Adrenal gland (tissue), 12 donors: ENCODE results near the gene LYPD6. TPM values are rescaled to one million over a fixed set of nuclear protein-coding genes. Genes with fewer than 3 reads are reported as not detected.
"Not testable (repeated sequence)": the region's sequence is repeated elsewhere in the genome, so short reads cannot be mapped to it uniquely, and the experiment has no call there.

Experiments
- DNase-seq, 7 donors: peaks; one replicate each; pipeline ENCODE4 v3.0.0-alpha.2; 2019 to 2020
- H3K27ac ChIP-seq, 5 donors: fragments of 200-600 bp; sonication (generic) in 4 of 5; 1 replicate in 3 of 5; 2 replicates in 2 of 5; pipeline versions ENCODE4 v1.5.1 to v1.8.0; 2016 to 2020; ENCODE audit warnings: mild to moderate bottlenecking in 1 of 5
- H3K27me3 ChIP-seq: fragments of 200-600 bp; 2 replicates; pipeline ENCODE4 v1.8.0; 2021
- H3K36me3 ChIP-seq, 2 donors: fragments of 200-600 bp; replicated peaks in 1 of 2; 1 replicate in 1 of 2; 2 replicates in 1 of 2; pipeline versions ENCODE4 v1.5.1 to v1.8.0; 2018 to 2022
- H3K4me1 ChIP-seq, 2 donors: fragments of 200-600 bp; replicated peaks in 1 of 2; 1 replicate in 1 of 2; 2 replicates in 1 of 2; pipeline versions ENCODE4 v1.5.1 to v1.8.0; 2018 to 2021
- H3K4me3 ChIP-seq, 4 donors: fragments of 200-600 bp; sonication (generic) in 3 of 4; one replicate each; pipeline ENCODE4 v1.5.1; 2016 to 2018
- H3K9me3 ChIP-seq, 3 donors: fragments of 200-600 bp; sonication (generic) in 1 of 3; replicated peaks in 1 of 3; 1 replicate in 2 of 3; 2 replicates in 1 of 3; pipeline versions ENCODE4 v1.5.1 to v1.8.0; 2016 to 2021
- CTCF ChIP-seq, 6 experiments: fragments of 450-650 bp in 4 of 6; fragments of 200-600 bp in 2 of 6; sonication (generic) in 1 of 6; IDR thresholded peaks; 1 replicate in 5 of 6; 2 replicates in 1 of 6; pipeline versions ENCODE4 v1.5.1 to v1.8.0; 2016 to 2021; ENCODE audit warnings: antibody characterized with exemption in 6 of 6, mild to moderate bottlenecking in 2 of 6, moderate library complexity in 1 of 6
- POLR2A ChIP-seq, 2 donors: fragments of 450-650 bp; IDR thresholded peaks; one replicate each; pipeline ENCODE4 v1.6.1; 2017; ENCODE audit warnings: antibody characterized with exemption in 2 of 2, mild to moderate bottlenecking in 2 of 2, moderate library complexity in 1 of 2
- WGBS, 4 donors: extraction: QIAGEN DNeasy Blood & Tissue Kit in 2 of 4; methylation state at CpG; one replicate each; pipeline versions ENCODE4 v1.1.5 to v1.1.7; 2013 to 2017; 5-methylcytosine and 5-hydroxymethylcytosine counted together
- intact Hi-C, 2 donors: fragments of 100-400 bp; cut with DNase I; formaldehyde crosslinking; loops; one replicate each; pipeline versions ENCODE4 v1.14.1 to v1.15.0; 2022 to 2023
- polyA plus RNA-seq, 3 donors: library from polyadenylated mRNA; stranded (reverse); fragments of 200-250 nt in 2 of 3; fragments of 350-450 nt in 1 of 3; fragmentation: Illumina TruSeq in 1 of 3; extraction: RNeasy Lipid Tissue Mini Kit (QIAGEN cat#74804) in 1 of 3; gene quantifications; one replicate each; pipeline ENCODE4 v1.2.3, GENCODE V29; 2013 to 2014
- total RNA-seq, 9 donors: library from RNA; depleted of rRNA in 4 of 9; stranded (reverse); fragments of >200 nt in 4 of 9; fragments of 120-200 nt in 1 of 9; fragmentation: NEBNext Ultra II Directional in 1 of 9; extraction: Animal tissue kit (Norgen Biotek cat#: 25700) in 1 of 9; gene quantifications; one replicate each; pipeline versions ENCODE4 v1.1.0 to v1.2.4, GENCODE V29; 2013 to 2023
- donor health status: healthy with polysubstance abuse.
- donor health status: Bipolar disorder and iron deficiency.
- donor health status: DM: yes; HTN: yes; CAD: no.
- donor health status: DM: no; HTN: no; CAD: no.
- donor health status: DM: no; HTN: no; CAD: no.
- donor health status: DM: yes; HTN: yes; CAD: no.

LYPD6 gene
- total and polyA plus RNA-seq, 12 donors, result 0.06 to 1.2 (median 0.16) TPM; not detected in 4

DNA sequence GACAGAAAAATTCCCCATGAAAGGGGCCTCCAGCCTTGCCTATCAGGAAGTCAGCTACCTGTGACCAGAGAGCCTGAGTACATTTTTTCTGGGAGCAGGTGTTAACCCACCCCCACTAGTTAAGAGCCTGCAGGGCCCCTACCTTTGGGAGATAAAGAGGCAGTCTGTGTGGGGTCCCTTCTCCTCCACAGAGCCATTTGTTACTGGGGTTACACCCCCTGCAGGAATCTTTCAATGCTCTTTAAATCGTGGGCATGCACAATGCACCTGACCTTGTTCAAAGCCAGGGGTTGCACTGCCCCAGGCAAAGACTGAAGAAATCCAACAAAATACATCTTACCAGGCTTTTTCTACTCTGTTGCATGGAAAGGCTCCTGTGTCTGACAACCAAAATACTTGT lies 15.7 kb upstream of the LYPD6 start:
- Histone ChIP-seq H3K4me1 (no peaks in the 10 kb centered on the region), H3K27ac (no peak overlapping the region), H3K27me3 (peaks cover 4% of the 10 kb centered on the region), H3K4me3 (no peak overlapping the region), H3K9me3 (no peaks in the 10 kb centered on the region), H3K36me3 (no peaks in the 10 kb centered on the region)
- 10 to 38% (median 32%) methylated on average over 1 of the region's 1 CpG for WGBS, 4 donors
- no peak for TF ChIP-seq CTCF (IDR thresholded peaks at IDR 0.05)
- no peak for TF ChIP-seq POLR2A (IDR thresholded peaks at IDR 0.05)
- DNase-seq, result no peak
- intact Hi-C loops, result loop anchor here in 1 of 2 donors (10.0 kb wide), 1 partner anchor 300 kb away; no protein-coding TSS in a partner anchor

- TF ChIP-seq POLR2A (IDR thresholded peaks at IDR 0.05) (no peak), CTCF (IDR thresholded peaks at IDR 0.05) (no peak)
- Histone ChIP-seq H3K9me3 (no peaks in the 10 kb centered on the region), H3K4me3 (no peak overlapping the region), H3K4me1 (no peaks in the 10 kb centered on the region), H3K27ac (no peak overlapping the region), H3K36me3 (no peaks in the 10 kb centered on the region), H3K27me3 (peaks cover 8% of the 10 kb centered on the region)
- intact Hi-C loops, result loop anchor here in 1 of 2 donors (10.0 kb wide), 1 partner anchor 301 kb away; no protein-coding TSS in a partner anchor
- DNase-seq, result no peak
- 71 to 82% (median 76%) methylated on average over 3 of the region's 3 CpGs for WGBS, 4 donors
Measured at GRCh38 chr2:149315461-149315860, 14.9 kb upstream of the LYPD6 start.

- not testable (repeated sequence) for H3K27me3 ChIP-seq, H3K9me3 ChIP-seq, H3K36me3 ChIP-seq, DNase-seq, H3K27ac ChIP-seq, H3K4me3 ChIP-seq, H3K4me1 ChIP-seq
- intact Hi-C loops, result loop anchor here in 1 of 2 donors (10.0 kb wide), 1 partner anchor 304 kb away; no protein-coding TSS in a partner anchor
- 88 to 97% (median 93%) methylated on average over 3 of the region's 3 CpGs for WGBS, 4 donors
Measured at GRCh38 chr2:149318566-149318965, 11.8 kb upstream of the LYPD6 start.

- Histone ChIP-seq H3K27me3 (peaks cover 6% of the 10 kb centered on the region), H3K9me3 (no peaks in the 10 kb centered on the region), H3K36me3 (no peaks in the 10 kb centered on the region), H3K4me1 (no peaks in the 10 kb centered on the region), H3K4me3 (no peak overlapping the region), H3K27ac (no peak overlapping the region)
- 34 to 77% (median 44%) methylated on average over 7 to 36 of the region's 36 CpGs for WGBS, 4 donors
- no peak for DNase-seq
- intact Hi-C loops, result no loop called here
- no peak for TF ChIP-seq POLR2A (IDR thresholded peaks at IDR 0.05)
- no peak for TF ChIP-seq CTCF (IDR thresholded peaks at IDR 0.05)
Measured at GRCh38 chr2:149320362-149320761, 10.0 kb upstream of the LYPD6 start.

DNA sequence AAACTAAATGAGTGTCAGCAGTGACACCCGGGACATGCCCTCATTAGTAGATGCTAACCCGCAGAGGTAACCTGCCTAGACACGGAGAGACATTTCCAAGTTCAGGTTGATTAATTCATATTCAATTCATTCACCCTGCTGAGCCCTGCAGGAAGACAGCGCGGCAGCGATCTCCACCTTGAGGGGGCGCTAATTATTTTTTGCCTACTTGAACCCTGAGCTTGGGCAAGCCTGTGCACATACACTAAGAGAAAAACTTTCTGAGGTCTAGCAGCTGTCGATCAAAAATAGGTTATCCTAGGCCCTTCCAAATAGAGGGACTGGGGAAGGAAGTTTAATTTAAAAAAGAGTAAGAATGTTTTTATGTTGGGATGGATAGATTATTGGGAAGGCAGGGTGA lies 1.3 kb upstream of the LYPD6 start:
- H3K27ac ChIP-seq, result no peak overlapping the region
- TF ChIP-seq CTCF (IDR thresholded peaks at IDR 0.05) (no peak), POLR2A (IDR thresholded peaks at IDR 0.05) (no peak)
- H3K4me3 ChIP-seq, result no peak overlapping the region

More for the DNA sequence above, 1.3 kb upstream of the LYPD6 start:
- no peaks in the 10 kb centered on the region for H3K9me3 ChIP-seq
- peaks cover 7 to 9% of the 10 kb centered on the region in 2 donors for H3K4me1 ChIP-seq
- peaks cover 23% of the 10 kb centered on the region for H3K27me3 ChIP-seq
- DNase-seq, result no peak
- intact Hi-C loops, result no loop called here
- WGBS, 4 donors, result 24 to 29% (median 26%) methylated on average over 8 of the region's 8 CpGs
- no peaks in the 10 kb centered on the region for H3K36me3 ChIP-seq
